SK-N-SH (cell line): Measurements from ENCODE around the gene TPD52L2.

Source experiments
- EP300 ChIP-seq, 2 experiments: IDR thresholded peaks; 2 replicates each; pipeline versions ENCODE4 v1.4.0 to v1.6.1; 2012; ENCODE audit warnings: borderline replicate concordance in 1 of 2, low read depth in 1 of 2, low read length in 1 of 2
- EZH2phosphoT487 ChIP-seq: fragments of 200-600 bp; sonication (generic); IDR thresholded peaks from 2 replicates; pipeline ENCODE4 v1.6.1; 2017; ENCODE audit warnings: low read depth, mixed run types, mild to moderate bottlenecking, antibody characterized with exemption, moderate library complexity, borderline replicate concordance
- GABPA ChIP-seq: IDR thresholded peaks from 2 replicates; pipeline ENCODE4 v1.4.0; 2012; ENCODE audit warnings: low read depth, mild to moderate bottlenecking
- JUND ChIP-seq: IDR thresholded peaks from 2 replicates; pipeline ENCODE4 v1.4.0; 2012
- MEF2A ChIP-seq: IDR thresholded peaks from 2 replicates; pipeline ENCODE4 v1.4.0; 2012; ENCODE audit warnings: low read depth, borderline replicate concordance
- MXI1 ChIP-seq: IDR thresholded peaks from 2 replicates; pipeline ENCODE4 v1.6.1; 2012; ENCODE audit warnings: mild to moderate bottlenecking, low read depth, low read length, improper control_type of control experiment
- RAD21 ChIP-seq: IDR thresholded peaks from 2 replicates; pipeline ENCODE4 v1.6.1; 2012; ENCODE audit warnings: mild to moderate bottlenecking, low read length
- RCOR1 ChIP-seq: fragments of 150-350 bp; IDR thresholded peaks from 2 replicates; pipeline ENCODE4 v1.6.1; 2017; ENCODE audit warnings: antibody characterized with exemption, low read length
- RXRA ChIP-seq: IDR thresholded peaks from 2 replicates; pipeline ENCODE4 v1.4.0; 2012; ENCODE audit warnings: low read depth, mild to moderate bottlenecking, borderline replicate concordance
- SMC3 ChIP-seq: IDR thresholded peaks from 2 replicates; pipeline ENCODE4 v1.6.1; 2012; ENCODE audit warnings: low read depth, low read length, improper control_type of control experiment
- TCF12 ChIP-seq: IDR thresholded peaks from 2 replicates; pipeline ENCODE4 v1.4.0; 2012
- USF1 ChIP-seq: IDR thresholded peaks from 2 replicates; pipeline ENCODE4 v1.4.0; 2012; ENCODE audit warnings: low read depth, borderline replicate concordance
- TF ChIP-seq, protein P1 (sequence below): fragments of 200-600 bp; sonication (generic); IDR thresholded peaks from 2 replicates; pipeline ENCODE4 v1.6.1; 2017; ENCODE audit warnings: antibody characterized with exemption, mild to moderate bottlenecking, moderate library complexity
- TF ChIP-seq, protein P2 (sequence below): IDR thresholded peaks from 2 replicates; pipeline ENCODE4 v1.4.0; 2012; ENCODE audit warnings: low read depth, borderline replicate concordance

DNA sequence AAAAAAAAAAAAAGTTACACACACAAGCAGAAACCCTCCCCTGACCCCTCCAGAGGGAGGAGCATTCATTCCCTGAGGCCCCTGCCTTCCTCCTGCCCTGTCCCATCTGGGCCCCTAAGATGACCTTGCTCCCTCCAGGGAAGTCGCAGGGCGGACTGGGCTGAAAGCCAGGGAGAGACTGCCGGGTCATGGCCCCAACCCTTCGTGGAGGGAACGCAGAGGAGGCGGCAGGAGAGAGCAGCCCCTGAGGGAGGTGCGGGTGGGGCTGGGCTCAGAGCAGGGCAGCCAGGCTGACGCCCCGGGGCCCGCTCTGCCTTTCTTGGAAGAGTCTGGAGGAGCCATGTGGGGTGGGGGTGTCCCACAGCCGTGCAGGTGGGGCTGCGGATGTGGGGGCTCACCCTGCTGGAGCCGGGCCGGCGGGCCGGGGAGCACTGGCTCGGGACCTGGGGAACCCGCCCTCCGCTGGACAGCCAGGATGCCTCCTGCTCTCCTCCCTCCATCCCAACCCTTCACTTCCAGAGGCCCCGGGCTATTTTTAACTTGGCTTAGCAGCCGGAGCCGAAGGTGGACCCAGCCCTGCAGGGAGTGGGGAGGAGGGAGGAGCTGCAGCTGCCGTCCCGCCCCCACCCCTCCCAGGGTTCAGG is 18.8 kb upstream of the TPD52L2 start:
- TF ChIP-seq, protein P1, sequence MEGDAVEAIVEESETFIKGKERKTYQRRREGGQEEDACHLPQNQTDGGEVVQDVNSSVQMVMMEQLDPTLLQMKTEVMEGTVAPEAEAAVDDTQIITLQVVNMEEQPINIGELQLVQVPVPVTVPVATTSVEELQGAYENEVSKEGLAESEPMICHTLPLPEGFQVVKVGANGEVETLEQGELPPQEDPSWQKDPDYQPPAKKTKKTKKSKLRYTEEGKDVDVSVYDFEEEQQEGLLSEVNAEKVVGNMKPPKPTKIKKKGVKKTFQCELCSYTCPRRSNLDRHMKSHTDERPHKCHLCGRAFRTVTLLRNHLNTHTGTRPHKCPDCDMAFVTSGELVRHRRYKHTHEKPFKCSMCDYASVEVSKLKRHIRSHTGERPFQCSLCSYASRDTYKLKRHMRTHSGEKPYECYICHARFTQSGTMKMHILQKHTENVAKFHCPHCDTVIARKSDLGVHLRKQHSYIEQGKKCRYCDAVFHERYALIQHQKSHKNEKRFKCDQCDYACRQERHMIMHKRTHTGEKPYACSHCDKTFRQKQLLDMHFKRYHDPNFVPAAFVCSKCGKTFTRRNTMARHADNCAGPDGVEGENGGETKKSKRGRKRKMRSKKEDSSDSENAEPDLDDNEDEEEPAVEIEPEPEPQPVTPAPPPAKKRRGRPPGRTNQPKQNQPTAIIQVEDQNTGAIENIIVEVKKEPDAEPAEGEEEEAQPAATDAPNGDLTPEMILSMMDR: no peak
- TF ChIP-seq RXRA: no peak
- no peak for TF ChIP-seq MEF2A
- TF ChIP-seq RAD21: no peak
- no peak for TF ChIP-seq USF1
- no peak for TF ChIP-seq MXI1
- TF ChIP-seq GABPA: no peak
- TF ChIP-seq SMC3: no peak
- TF ChIP-seq EZH2phosphoT487: no peak
- no peak for TF ChIP-seq JUND
- no peak for TF ChIP-seq EP300 (IDR thresholded peaks at IDR 0.05; ENCODE audit: borderline replicate concordance in 1 of 2, low read depth in 1 of 2, low read length in 1 of 2)
- TF ChIP-seq, protein P2, sequence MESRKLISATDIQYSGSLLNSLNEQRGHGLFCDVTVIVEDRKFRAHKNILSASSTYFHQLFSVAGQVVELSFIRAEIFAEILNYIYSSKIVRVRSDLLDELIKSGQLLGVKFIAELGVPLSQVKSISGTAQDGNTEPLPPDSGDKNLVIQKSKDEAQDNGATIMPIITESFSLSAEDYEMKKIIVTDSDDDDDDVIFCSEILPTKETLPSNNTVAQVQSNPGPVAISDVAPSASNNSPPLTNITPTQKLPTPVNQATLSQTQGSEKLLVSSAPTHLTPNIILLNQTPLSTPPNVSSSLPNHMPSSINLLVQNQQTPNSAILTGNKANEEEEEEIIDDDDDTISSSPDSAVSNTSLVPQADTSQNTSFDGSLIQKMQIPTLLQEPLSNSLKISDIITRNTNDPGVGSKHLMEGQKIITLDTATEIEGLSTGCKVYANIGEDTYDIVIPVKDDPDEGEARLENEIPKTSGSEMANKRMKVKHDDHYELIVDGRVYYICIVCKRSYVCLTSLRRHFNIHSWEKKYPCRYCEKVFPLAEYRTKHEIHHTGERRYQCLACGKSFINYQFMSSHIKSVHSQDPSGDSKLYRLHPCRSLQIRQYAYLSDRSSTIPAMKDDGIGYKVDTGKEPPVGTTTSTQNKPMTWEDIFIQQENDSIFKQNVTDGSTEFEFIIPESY: no peak
- TF ChIP-seq RCOR1: no peak
- no peak for TF ChIP-seq TCF12
